H1 (cell line): ENCODE data around the gene ARSA. TPM values are rescaled to one million over a fixed set of nuclear protein-coding genes. Genes with fewer than 3 reads are reported as not detected.
A peak's percentile ranks its signal among the peaks of the same experiment; 100 is the strongest.

Experiments used
- CTCF ChIA-PET: fragments of 300-600 bp; sonication (Branson Sonifier 250); formaldehyde crosslinking; loops from one replicate; lab custom pipeline; 2021; ENCODE audit not compliant: partially characterized antibody; lab: Charles Lee
- POLR2A ChIA-PET: fragments of 300-600 bp; sonication (Branson Sonifier 250); formaldehyde crosslinking; loops from one replicate; lab custom pipeline; 2021; ENCODE audit warnings: inconsistent platforms; ENCODE audit not compliant: partially characterized antibody; lab: Charles Lee
- DNase-seq, 2 experiments: peaks; one replicate each; pipeline versions ENCODE4 v3.0.0 to v3.0.0-alpha.2; 2010 to 2022; ENCODE audit warnings: low spot score in 2 of 2, low read depth in 1 of 2, mixed read lengths in 1 of 2
- FAIRE-seq: peaks from 2 replicates; lab custom pipeline; 2011; peaks lifted over from hg19 to GRCh38; lab: Jason Lieb, UNC
- H2AFZ ChIP-seq: 2 replicates; pipeline ENCODE4 v1.8.1; 2012; ENCODE audit warnings: low read length, inconsistent platforms
- H2AK5ac ChIP-seq: 2 replicates; pipeline ENCODE4 v1.6.1; 2013; ENCODE audit warnings: low read depth, low read length
- H2BK120ac ChIP-seq: replicated peaks from 2 replicates; pipeline ENCODE3; 2013; ENCODE audit warnings: low read depth, low read length, inconsistent platforms
- H2BK12ac ChIP-seq: 2 replicates; pipeline ENCODE4 v1.6.1; 2013; ENCODE audit warnings: low read depth, low read length
- H2BK15ac ChIP-seq: 2 replicates; pipeline ENCODE4 v1.6.1; 2013; ENCODE audit warnings: low read length
- H2BK20ac ChIP-seq: 2 replicates; pipeline ENCODE4 v1.6.1; 2013; ENCODE audit warnings: low read length
- H2BK5ac ChIP-seq: 2 replicates; pipeline ENCODE4 v1.6.1; 2013; ENCODE audit warnings: low read depth, low read length
- H3K14ac ChIP-seq: 2 replicates; pipeline ENCODE4 v1.6.1; 2013; ENCODE audit warnings: inconsistent platforms; ENCODE audit not compliant: insufficient read length
- H3K18ac ChIP-seq: 2 replicates; pipeline ENCODE4 v1.6.1; 2013; ENCODE audit warnings: low read length; ENCODE audit errors: extremely low read depth
- H3K23ac ChIP-seq: 2 replicates; pipeline ENCODE4 v1.6.1; 2013; ENCODE audit warnings: inconsistent platforms; ENCODE audit not compliant: insufficient read length
- H3K23me2 ChIP-seq: 2 replicates; pipeline ENCODE4 v1.6.1; 2013; ENCODE audit warnings: low read depth, low read length
- H3K27ac ChIP-seq: 2 replicates; pipeline ENCODE4 v1.6.1; 2011; ENCODE audit warnings: low read depth, low read length, inconsistent platforms
- H3K27me3 ChIP-seq, 4 experiments: replicated peaks in 1 of 4; 1 replicate in 1 of 4; 2 replicates in 3 of 4; pipeline versions ENCODE4 v1.6.1 to v1.8.1; 2011 to 2013; ENCODE audit warnings: low read length in 3 of 4, mild to moderate bottlenecking in 3 of 4, inconsistent platforms in 2 of 4, mixed read lengths in 2 of 4, moderate library complexity in 1 of 4; ENCODE audit not compliant: control insufficient read depth in 3 of 4, insufficient read depth in 3 of 4; ENCODE audit errors: extremely low read depth in 1 of 4
- H3K36me3 ChIP-seq, 4 experiments: 2 replicates each; pipeline versions ENCODE4 v1.6.1 to v1.8.1; 2011 to 2013; ENCODE audit warnings: mild to moderate bottlenecking in 4 of 4, low read length in 3 of 4, moderate library complexity in 2 of 4, control low read depth in 1 of 4, inconsistent platforms in 1 of 4; ENCODE audit not compliant: insufficient read depth in 4 of 4, control insufficient read depth in 2 of 4
- H3K4ac ChIP-seq: replicated peaks from 2 replicates; pipeline ENCODE3; 2013; ENCODE audit warnings: low read length, low read depth, mixed read lengths, inconsistent platforms; ENCODE audit not compliant: insufficient read length
- H3K4me1 ChIP-seq, 4 experiments: replicated peaks in 1 of 4; 1 replicate in 1 of 4; 2 replicates in 3 of 4; pipeline versions ENCODE4 v1.6.1 to v1.8.1; 2011 to 2013; ENCODE audit warnings: low read length in 3 of 4, inconsistent platforms in 2 of 4, mixed read lengths in 1 of 4; ENCODE audit not compliant: insufficient read depth in 4 of 4, control insufficient read depth in 3 of 4
- H3K4me2 ChIP-seq, 2 experiments: 2 replicates each; pipeline versions ENCODE4 v1.6.1 to v1.8.1; 2011 to 2013; ENCODE audit warnings: low read depth in 2 of 2, low read length in 2 of 2, control low read depth in 1 of 2, inconsistent platforms in 1 of 2, mild to moderate bottlenecking in 1 of 2; ENCODE audit not compliant: insufficient read depth in 1 of 2
- H3K4me3 ChIP-seq, 4 experiments: fragments of 200-600, 300-600 bp in 1 of 4; sonication (generic), shearing (Covaris generic), sonication (Bioruptor Twin) in 1 of 4; 2 replicates each; pipeline versions ENCODE4 v1.5.1 to v1.8.1; 2011 to 2016; ENCODE audit warnings: low read length in 4 of 4, low read depth in 3 of 4, control low read depth in 2 of 4, inconsistent platforms in 2 of 4, mild to moderate bottlenecking in 2 of 4, mixed read lengths in 1 of 4, moderate library complexity in 1 of 4; ENCODE audit not compliant: insufficient read depth in 2 of 4; ENCODE audit errors: extremely low read depth in 1 of 4
- H3K56ac ChIP-seq: replicated peaks from 2 replicates; pipeline ENCODE3; 2013; ENCODE audit warnings: low read depth, mild to moderate bottlenecking, mixed read lengths, low read length, inconsistent platforms; ENCODE audit not compliant: insufficient read length
- H3K79me1 ChIP-seq: 2 replicates; pipeline ENCODE4 v1.6.1; 2013; ENCODE audit warnings: low read depth, low read length, control low read depth
- H3K79me2 ChIP-seq, 2 experiments: 2 replicates each; pipeline versions ENCODE4 v1.6.1 to v1.8.1; 2012 to 2013; ENCODE audit warnings: low read length in 2 of 2, mild to moderate bottlenecking in 2 of 2, inconsistent platforms in 1 of 2; ENCODE audit not compliant: insufficient read depth in 2 of 2, control insufficient read depth in 1 of 2
- H3K9ac ChIP-seq, 4 experiments: replicated peaks in 1 of 4; 1 replicate in 1 of 4; 2 replicates in 3 of 4; pipeline versions ENCODE4 v1.6.1 to v1.8.1; 2011 to 2013; ENCODE audit warnings: low read depth in 3 of 4, low read length in 3 of 4, control low read depth in 2 of 4, mild to moderate bottlenecking in 2 of 4, moderate library complexity in 2 of 4, inconsistent platforms in 1 of 4; ENCODE audit errors: extremely low read depth in 1 of 4
- H3K9me3 ChIP-seq, 2 experiments: 2 replicates each; pipeline versions ENCODE4 v1.6.1 to v1.8.1; 2012 to 2013; ENCODE audit warnings: mild to moderate bottlenecking in 2 of 2, moderate library complexity in 2 of 2, control low read depth in 1 of 2, inconsistent platforms in 1 of 2, low read depth in 1 of 2, low read length in 1 of 2, mixed read lengths in 1 of 2; ENCODE audit not compliant: insufficient read depth in 2 of 2
- H4K20me1 ChIP-seq, 2 experiments: replicated peaks in 1 of 2; 2 replicates each; pipeline versions ENCODE3 to v1.8.1; 2011 to 2013; ENCODE audit warnings: inconsistent platforms in 2 of 2, low read length in 2 of 2, mild to moderate bottlenecking in 1 of 2; ENCODE audit not compliant: insufficient read depth in 2 of 2, control insufficient read depth in 1 of 2
- H4K5ac ChIP-seq: 2 replicates; pipeline ENCODE4 v1.6.1; 2013; ENCODE audit warnings: low read length, low read depth, mixed read lengths, inconsistent platforms; ENCODE audit not compliant: insufficient read length
- H4K8ac ChIP-seq: 2 replicates; pipeline ENCODE4 v1.8.0; 2013; ENCODE audit warnings: mild to moderate bottlenecking, moderate library complexity, low read length, inconsistent platforms; ENCODE audit not compliant: insufficient read depth; ENCODE audit errors: extremely low read depth
- H4K91ac ChIP-seq: replicated peaks from 2 replicates; pipeline ENCODE3; 2013; ENCODE audit warnings: low read length, mixed read lengths, inconsistent platforms; ENCODE audit not compliant: insufficient read length
- EZH2 ChIP-seq: fragments of 200-600 bp; sonication (generic); IDR thresholded peaks from 2 replicates; pipeline ENCODE4 v1.7.1; 2012; ENCODE audit warnings: low read depth, mild to moderate bottlenecking, moderate library complexity, low read length, inconsistent platforms; ENCODE audit not compliant: severe bottlenecking
- PHF8 ChIP-seq: fragments of 200-600 bp; sonication (generic); conservative IDR thresholded peaks from 2 replicates; pipeline ENCODE4 v1.7.1; 2012; ENCODE audit warnings: low read depth, mild to moderate bottlenecking, inconsistent platforms, low read length, moderate library complexity
- SUZ12 ChIP-seq: fragments of 200-600 bp; sonication (generic); IDR thresholded peaks from 2 replicates; pipeline ENCODE4 v1.6.1; 2012; ENCODE audit warnings: mild to moderate bottlenecking, inconsistent platforms, low read length, moderate library complexity, mixed read lengths
- WGBS, 2 experiments: shearing (Covaris generic) in 1 of 2; methylation state at CpG; one replicate each; pipeline versions ENCODE4 v1.1.6 to v1.1.7; 2013 to 2015; ENCODE audit warnings: low lambda C conversion rate in 2 of 2, mixed read lengths in 2 of 2, inconsistent platforms in 1 of 2, low coverage in 1 of 2, missing lambda C conversion rate in 1 of 2; ENCODE audit not compliant: insufficient replicate concordance in 2 of 2, insufficient coverage in 1 of 2, insufficient read length in 1 of 2; ENCODE audit errors: extremely low coverage in 1 of 2, missing lambda C conversion rate in 1 of 2; 5-methylcytosine and 5-hydroxymethylcytosine counted together
- polyA plus RNA-seq, 7 experiments: library from polyadenylated mRNA; depleted of rRNA in 3 of 7; stranded (reverse) in 5 of 7; unstranded in 2 of 7; fragments of >200 nt in 5 of 7; fragments of 200-250 nt in 2 of 7; gene quantifications; 1 replicate in 5 of 7; 2 replicates in 1 of 7; 4 replicates in 1 of 7; pipeline versions ENCODE4 v1.2.1 to v1.2.3, GENCODE V29; 2011 to 2013; ENCODE audit warnings: missing spikeins in 2 of 7, mixed read lengths in 2 of 7
- total RNA-seq: library from RNA; stranded (reverse); fragmentation: NEBNext Ultra II Directional; extraction: Animal tissue kit (Norgen Biotek cat#: 25700); gene quantifications from 2 replicates; pipeline ENCODE4 v1.2.1, GENCODE V29; 2021

Gene ARSA
- total and polyA plus RNA-seq, 2 of the 8 experiments (the other 6 are each of a cell fraction or from before 2014, with no cell fraction given) = 9.8 to 10.1 TPM

- no peak overlapping the region for H2BK5ac ChIP-seq
- peaks cover 54 to 85% (median 63%) of the 10 kb centered on the region in 4 experiments; a peak in 6 of 7 replicates for H3K27me3 ChIP-seq
- H3K23ac ChIP-seq = no peak overlapping the region
- H4K8ac ChIP-seq = no peak overlapping the region
- H2AFZ ChIP-seq = no peak overlapping the region
- CTCF ChIA-PET = interaction anchor here (0.8 to 1.9 kb wide), 6 partner anchors 10 to 93 kb away, joined by 3 to 13 read pairs (median 4); partner anchors contain the start of genes ARSA, CPT1B and SYCE3
- TF ChIP-seq PHF8 (no peak), SUZ12 (peak; percentile 33; the same call in 1 of the 2 replicates), EZH2 (peak; percentile 52)
- H3K18ac ChIP-seq = no peak overlapping the region; the same call in 1 of the 2 replicates
- H2AK5ac ChIP-seq = no peak overlapping the region
- peaks cover 0 to 16% (median 4%) of the 10 kb centered on the region in 4 experiments; a peak in 5 of 7 replicates for H3K4me1 ChIP-seq
- no peak overlapping the region for H4K91ac ChIP-seq
- no peaks in the 10 kb centered on the region for H3K9me3 ChIP-seq
- H2BK12ac ChIP-seq = no peak overlapping the region
- POLR2A ChIA-PET = interaction anchor here (0.9 kb wide), 1 partner anchor 19 kb away, joined by 3 read pairs; the partner anchor contains the start of gene CHKB
- no peak overlapping the region for H3K4ac ChIP-seq
- no peak overlapping the region for H2BK20ac ChIP-seq
- H3K27ac ChIP-seq = no peak overlapping the region
- no peaks in the 10 kb centered on the region for H3K79me2 ChIP-seq
- FAIRE-seq (no peak), DNase-seq (peak in 1 of 2 experiments; percentile 47)
- no peak overlapping the region for H2BK120ac ChIP-seq
- peak overlapping the region; percentile 53 to 69; a peak in 3 of 4 replicates for H3K4me2 ChIP-seq
- no peak overlapping the region for H4K5ac ChIP-seq
- H3K23me2 ChIP-seq = peaks cover 2% of the 10 kb centered on the region; the same call in 1 of the 2 replicates
- 61% methylated on average over 11 of the region's 12 CpGs; no CpG with 5 or more reads in 1 of the 2 experiments for WGBS, 2 experiments
- H3K56ac ChIP-seq = no peak overlapping the region
- H3K9ac ChIP-seq = no peak overlapping the region
- peaks cover 10 to 11% of the 10 kb centered on the region in 2 experiments for H4K20me1 ChIP-seq
- H3K36me3 ChIP-seq = peaks cover 0 to 3% (median 0%) of the 10 kb centered on the region in 4 experiments; a peak in 1 of 8 replicates
- no peaks in the 10 kb centered on the region for H3K79me1 ChIP-seq
- H3K14ac ChIP-seq = no peak overlapping the region
- H3K4me3 ChIP-seq = no peak overlapping the region
- H2BK15ac ChIP-seq = no peak overlapping the region
These were observed 26.1 kb downstream of the ARSA start for GRCh38 chr22:50601669-50602337.
